Sigmoid colon (tissue), 7 donors: ENCODE measurements around the gene LRRN4. TPM values are rescaled to one million over a fixed set of nuclear protein-coding genes. Genes with fewer than 3 reads are reported as not detected.

Experiments used
- DNase-seq: peaks from one replicate; pipeline ENCODE4 v3.0.0-alpha.2; 2019
- H3K27ac ChIP-seq, 4 donors: fragments of 200-600 bp; sonication (generic); one replicate each; pipeline ENCODE4 v1.5.1; 2016 to 2019; ENCODE audit warnings: mild to moderate bottlenecking in 1 of 4
- H3K27me3 ChIP-seq, 3 donors: fragments of 200-600 bp; sonication (generic); one replicate each; pipeline ENCODE4 v1.5.1; 2019; ENCODE audit warnings: mild to moderate bottlenecking in 1 of 3
- H3K36me3 ChIP-seq, 4 donors: fragments of 200-600 bp; sonication (generic); one replicate each; pipeline ENCODE4 v1.5.1; 2016 to 2019
- H3K4me1 ChIP-seq, 4 donors: fragments of 200-600 bp; sonication (generic); one replicate each; pipeline ENCODE4 v1.5.1; 2017 to 2019
- H3K4me3 ChIP-seq, 4 donors: fragments of 200-600 bp; sonication (generic); one replicate each; pipeline ENCODE4 v1.5.1; 2017 to 2019; ENCODE audit warnings: mild to moderate bottlenecking in 2 of 4, moderate library complexity in 1 of 4
- H3K9me3 ChIP-seq, 4 donors: fragments of 200-600 bp in 3 of 4; sonication (generic) in 3 of 4; one replicate each; pipeline versions ENCODE4 v1.5.1 to v1.6.1; 2013 to 2019
- EP300 ChIP-seq, 4 donors: sonication (generic); formaldehyde crosslinking; IDR thresholded peaks; one replicate each; pipeline ENCODE4 v1.6.1; 2017; ENCODE audit warnings: antibody characterized with exemption in 4 of 4
- POLR2A ChIP-seq, 2 donors: fragments of 450-650 bp; IDR thresholded peaks; one replicate each; pipeline ENCODE4 v1.6.1; 2016; ENCODE audit warnings: antibody characterized with exemption in 2 of 2, mild to moderate bottlenecking in 2 of 2, moderate library complexity in 2 of 2
- POLR2AphosphoS5 ChIP-seq, 4 donors: sonication (generic); formaldehyde crosslinking; IDR thresholded peaks; one replicate each; pipeline ENCODE4 v1.6.1; 2017; ENCODE audit warnings: antibody characterized with exemption in 4 of 4
- WGBS, 2 donors: extraction: QIAGEN DNeasy Blood & Tissue Kit; methylation state at CpG; one replicate each; pipeline ENCODE4 v1.1.7; 2013; 5-methylcytosine and 5-hydroxymethylcytosine counted together
- intact Hi-C: fragments of 100-400 bp; cut with DNase I; formaldehyde crosslinking; loops from one replicate; pipeline ENCODE4 v1.15.1; 2023
- polyA plus RNA-seq, 3 donors: library from polyadenylated mRNA; stranded (reverse); fragments of 200-250 nt; gene quantifications; one replicate each; pipeline ENCODE4 v1.2.3, GENCODE V29; 2013
- small RNA-seq, 3 donors: library from RNA; depleted of rRNA; stranded (forward); fragments of <200 nt; gene quantifications; one replicate each; pipeline ENCODE3, GENCODE V24; 2016
- total RNA-seq, 4 donors: library from RNA; depleted of rRNA; stranded (reverse); fragments of >200 nt; gene quantifications; one replicate each; pipeline ENCODE4 v1.1.0, GENCODE V29; 2016
- TF ChIP-seq, protein P1 (sequence below), 4 experiments: fragments of 450-650 bp in 3 of 4; fragments of 200-600 bp in 1 of 4; IDR thresholded peaks; one replicate each; pipeline ENCODE4 v1.5.1; 2016 to 2019; ENCODE audit warnings: antibody characterized with exemption in 4 of 4, mild to moderate bottlenecking in 3 of 4, moderate library complexity in 2 of 4
- donor health status: healthy with polysubstance abuse.
- donor health status: Bipolar disorder and iron deficiency.
- donor health status: healthy.

Gene LRRN4
- total and polyA plus RNA-seq, 7 donors: 0.04 to 0.16 TPM; not detected in 5

DNA sequence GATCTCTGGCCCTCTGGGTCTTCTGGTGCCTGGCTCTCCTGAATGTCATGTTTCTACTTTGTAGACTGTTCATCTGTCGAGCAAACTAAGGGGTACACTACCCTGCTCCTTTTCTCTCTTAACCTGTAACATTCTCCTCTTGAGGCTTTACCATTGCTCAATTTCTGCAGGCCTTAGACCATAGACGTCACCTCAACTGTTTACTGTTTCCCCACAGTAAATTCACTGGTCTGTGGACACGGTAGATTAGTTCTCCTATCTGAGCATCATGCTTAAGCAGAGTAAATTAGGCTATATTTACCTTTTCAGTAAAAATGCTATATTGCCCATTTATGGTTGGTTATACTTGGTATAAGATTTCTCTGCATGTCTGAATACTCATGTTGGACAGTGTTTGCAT is 62.9 kb downstream of the LRRN4 start:
- Histone ChIP-seq H3K27ac (peak overlapping the region in 1 of 4 donors; percentile 35), H3K27me3 (no peaks in the 10 kb centered on the region), H3K4me3 (no peak overlapping the region), H3K36me3 (peaks cover 0 to 35% (median 6%) of the 10 kb centered on the region in 4 donors), H3K9me3 (no peaks in the 10 kb centered on the region), H3K4me1 (no peaks in the 10 kb centered on the region)
- 90 to 91% methylated on average over 3 of the region's 3 CpGs for WGBS, 2 donors
- intact Hi-C loops: no loop called here
- TF ChIP-seq POLR2AphosphoS5 (IDR thresholded peaks at IDR 0.05) (no peak), POLR2A (IDR thresholded peaks at IDR 0.05) (no peak), EP300 (IDR thresholded peaks at IDR 0.05) (no peak)
- TF ChIP-seq, protein P1, sequence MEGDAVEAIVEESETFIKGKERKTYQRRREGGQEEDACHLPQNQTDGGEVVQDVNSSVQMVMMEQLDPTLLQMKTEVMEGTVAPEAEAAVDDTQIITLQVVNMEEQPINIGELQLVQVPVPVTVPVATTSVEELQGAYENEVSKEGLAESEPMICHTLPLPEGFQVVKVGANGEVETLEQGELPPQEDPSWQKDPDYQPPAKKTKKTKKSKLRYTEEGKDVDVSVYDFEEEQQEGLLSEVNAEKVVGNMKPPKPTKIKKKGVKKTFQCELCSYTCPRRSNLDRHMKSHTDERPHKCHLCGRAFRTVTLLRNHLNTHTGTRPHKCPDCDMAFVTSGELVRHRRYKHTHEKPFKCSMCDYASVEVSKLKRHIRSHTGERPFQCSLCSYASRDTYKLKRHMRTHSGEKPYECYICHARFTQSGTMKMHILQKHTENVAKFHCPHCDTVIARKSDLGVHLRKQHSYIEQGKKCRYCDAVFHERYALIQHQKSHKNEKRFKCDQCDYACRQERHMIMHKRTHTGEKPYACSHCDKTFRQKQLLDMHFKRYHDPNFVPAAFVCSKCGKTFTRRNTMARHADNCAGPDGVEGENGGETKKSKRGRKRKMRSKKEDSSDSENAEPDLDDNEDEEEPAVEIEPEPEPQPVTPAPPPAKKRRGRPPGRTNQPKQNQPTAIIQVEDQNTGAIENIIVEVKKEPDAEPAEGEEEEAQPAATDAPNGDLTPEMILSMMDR (IDR thresholded peaks at IDR 0.05): no peak
- DNase-seq: no peak

Small RNA genes within 50 kb of the gene (small RNA-seq; reads per million reads assigned to genes)
- gene RN7SL498P: 0 reads per million in 3 donors

Other genes starting within 250 kb of the LRRN4 start
- gene CHGB, start 142.6 kb downstream of the LRRN4 start, total RNA-seq: 1 to 10 TPM; 1.4 to 5.7 (median 3.6) TPM
- gene CHGB, start 142.6 kb downstream of the LRRN4 start, polyA plus RNA-seq: 1 to 10 TPM; 1.2 to 4.2 (median 1.8) TPM
- gene TRMT6, start 103.5 kb downstream of the LRRN4 start, total RNA-seq: 10 to 100 TPM in 1 of 4 donors, 1 to 10 TPM in 3; 6.1 to 12.7 (median 8.4) TPM
- 10 to 100 TPM in 1 of 3 donors, 1 to 10 TPM in 2; 6.0 to 11.6 (median 7.8) TPM for gene TRMT6, start 103.5 kb downstream of the LRRN4 start, polyA plus RNA-seq
- 1 to 10 TPM; 4.6 to 8.0 (median 6.4) TPM for gene MCM8, start 103.4 kb downstream of the LRRN4 start, total RNA-seq
- 1 to 10 TPM; 1.8 to 5.6 (median 2.5) TPM for gene MCM8, start 103.4 kb downstream of the LRRN4 start, polyA plus RNA-seq
- 10 to 100 TPM; 26.3 to 42.1 (median 36.2) TPM for gene CRLS1, start 47.9 kb downstream of the LRRN4 start, total RNA-seq
- gene CRLS1, start 47.9 kb downstream of the LRRN4 start, polyA plus RNA-seq: 10 to 100 TPM; 39.6 to 57.8 (median 43.9) TPM
- under 1 TPM; 0.16 to 0.41 (median 0.32) TPM for gene FERMT1, start 69.0 kb upstream of the LRRN4 start, total RNA-seq
- 10 to 100 TPM; 21.6 to 31.5 (median 27.5) TPM for gene FERMT1, start 69.0 kb upstream of the LRRN4 start, polyA plus RNA-seq